T-helper 1 cell treated with Interleukin-12 subunit alpha and Interleukin-12 subunit beta and Interleukin-4 antibody, amounts not matched to agents 30 μg/mL and 1 μg/mL, for 36 hours (primary cell): ENCODE measurements around the gene CA10.

Experiments used
- H3K27ac Mint-ChIP-seq: one replicate; pipeline ENCODE4 v1.8.0; 2021; ENCODE audit warnings: mild to moderate bottlenecking, mixed read lengths
- H3K27me3 Mint-ChIP-seq: one replicate; pipeline ENCODE4 v1.8.0; 2021; ENCODE audit warnings: low read depth, mixed read lengths
- H3K36me3 Mint-ChIP-seq: one replicate; pipeline ENCODE4 v1.8.0; 2021; ENCODE audit warnings: low read depth, mixed read lengths
- H3K4me1 Mint-ChIP-seq: one replicate; pipeline ENCODE4 v1.8.0; 2021; ENCODE audit warnings: low read depth, mixed read lengths
- H3K4me3 Mint-ChIP-seq: one replicate; pipeline ENCODE4 v1.8.0; 2021; ENCODE audit warnings: mild to moderate bottlenecking, moderate library complexity, mixed read lengths
- H3K9me3 Mint-ChIP-seq: one replicate; pipeline ENCODE4 v1.8.0; 2021; ENCODE audit warnings: mixed read lengths

Gene CA10

DNA sequence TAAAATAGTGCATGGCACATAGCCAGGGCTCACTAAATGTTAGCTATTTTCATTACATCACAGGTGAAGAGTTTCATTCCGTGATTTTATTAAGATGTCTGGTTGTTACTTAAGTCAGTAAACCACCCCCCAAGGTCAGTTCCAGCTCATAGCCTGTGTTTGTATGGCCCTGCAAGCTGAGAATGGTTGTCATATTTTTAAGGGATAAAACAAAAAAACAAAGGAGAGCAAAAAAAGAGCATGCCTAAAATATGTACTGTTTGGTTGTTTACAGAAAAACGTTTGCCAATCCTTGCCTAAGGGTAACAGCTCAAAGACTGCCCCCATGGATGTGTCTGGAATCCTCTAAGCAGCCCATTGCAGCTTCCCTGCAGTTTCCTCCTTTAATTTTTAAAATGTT is 329.6 kb downstream of the CA10 start:
- no peaks in the 10 kb centered on the region for H3K27me3 Mint-ChIP-seq
- H3K36me3 Mint-ChIP-seq: no peaks in the 10 kb centered on the region
- no peak overlapping the region for H3K4me3 Mint-ChIP-seq
- H3K9me3 Mint-ChIP-seq: no peaks in the 10 kb centered on the region
- no peak overlapping the region for H3K27ac Mint-ChIP-seq
- H3K4me1 Mint-ChIP-seq: no peaks in the 10 kb centered on the region

DNA sequence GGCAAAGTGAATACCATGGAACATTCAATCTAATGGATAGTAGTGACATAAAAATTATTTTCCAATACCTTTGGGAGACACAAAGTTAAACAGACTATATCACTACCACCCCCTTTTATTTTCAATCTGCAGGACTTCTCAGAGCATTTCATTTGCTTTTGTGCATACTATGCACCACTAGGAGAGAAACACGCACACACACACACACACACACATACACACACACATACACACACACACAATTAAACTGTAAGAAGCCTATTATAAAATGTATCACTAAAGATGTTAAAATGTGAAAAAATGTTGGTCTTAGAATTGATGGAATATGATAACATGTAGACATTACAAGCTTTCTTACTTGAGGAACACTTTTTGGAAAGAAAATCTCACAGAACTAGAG is 331.4 kb downstream of the CA10 start:
- H3K27me3 Mint-ChIP-seq: no peaks in the 10 kb centered on the region
- H3K4me1 Mint-ChIP-seq: no peaks in the 10 kb centered on the region
- H3K4me3 Mint-ChIP-seq: no peak overlapping the region
- H3K9me3 Mint-ChIP-seq: no peaks in the 10 kb centered on the region
- no peak overlapping the region for H3K27ac Mint-ChIP-seq
- H3K36me3 Mint-ChIP-seq: no peaks in the 10 kb centered on the region

DNA sequence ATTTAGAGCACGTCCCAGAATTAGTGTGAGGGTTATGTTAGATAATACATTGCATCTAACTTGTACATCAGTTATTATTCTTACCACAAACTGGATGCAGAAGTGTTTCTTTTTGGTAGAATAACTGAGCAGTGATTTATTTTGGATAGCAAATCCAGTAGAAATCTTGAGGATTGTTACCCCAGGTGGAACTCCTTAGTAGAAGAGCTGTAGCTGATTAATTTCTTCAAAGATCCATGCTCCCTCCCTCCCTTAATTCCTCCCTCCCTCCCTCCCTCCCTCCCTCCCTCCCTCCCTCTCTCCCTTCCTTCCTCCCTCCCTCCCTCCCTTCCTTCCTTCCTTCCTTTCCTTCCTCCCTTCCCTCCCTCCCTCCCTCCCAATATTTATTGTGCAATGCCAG is 337.7 kb downstream of the CA10 start:
- no peaks in the 10 kb centered on the region for H3K4me1 Mint-ChIP-seq

DNA sequence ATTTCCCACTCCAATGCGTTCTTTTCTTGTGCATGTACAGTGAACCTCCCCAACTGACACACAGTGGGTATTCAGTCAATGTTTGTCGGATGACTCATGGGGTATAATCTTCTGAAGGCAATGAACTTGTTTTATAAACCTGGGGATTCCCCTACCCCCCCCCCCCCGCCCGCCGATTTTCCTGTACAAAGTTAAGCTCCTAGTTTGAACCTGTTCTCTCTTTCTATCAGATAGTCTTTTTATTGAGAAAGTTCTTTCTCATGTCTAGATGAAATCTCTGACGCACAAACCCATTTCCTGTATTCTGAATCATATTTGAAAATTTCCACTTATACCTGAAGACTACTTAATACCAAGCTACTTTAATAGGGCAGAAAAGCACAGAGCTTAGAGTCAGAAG is 338.3 kb downstream of the CA10 start:
- no peaks in the 10 kb centered on the region for H3K36me3 Mint-ChIP-seq
- no peak overlapping the region for H3K27ac Mint-ChIP-seq
- no peaks in the 10 kb centered on the region for H3K4me1 Mint-ChIP-seq
- no peak overlapping the region for H3K4me3 Mint-ChIP-seq
- H3K27me3 Mint-ChIP-seq: no peaks in the 10 kb centered on the region
- H3K9me3 Mint-ChIP-seq: no peaks in the 10 kb centered on the region

More for the DNA sequence above, 337.7 kb downstream of the CA10 start:
- H3K27me3 Mint-ChIP-seq: no peaks in the 10 kb centered on the region
- H3K4me3 Mint-ChIP-seq: no peak overlapping the region
- H3K9me3 Mint-ChIP-seq: no peaks in the 10 kb centered on the region
- H3K36me3 Mint-ChIP-seq: no peaks in the 10 kb centered on the region
- H3K27ac Mint-ChIP-seq: no peak overlapping the region

DNA sequence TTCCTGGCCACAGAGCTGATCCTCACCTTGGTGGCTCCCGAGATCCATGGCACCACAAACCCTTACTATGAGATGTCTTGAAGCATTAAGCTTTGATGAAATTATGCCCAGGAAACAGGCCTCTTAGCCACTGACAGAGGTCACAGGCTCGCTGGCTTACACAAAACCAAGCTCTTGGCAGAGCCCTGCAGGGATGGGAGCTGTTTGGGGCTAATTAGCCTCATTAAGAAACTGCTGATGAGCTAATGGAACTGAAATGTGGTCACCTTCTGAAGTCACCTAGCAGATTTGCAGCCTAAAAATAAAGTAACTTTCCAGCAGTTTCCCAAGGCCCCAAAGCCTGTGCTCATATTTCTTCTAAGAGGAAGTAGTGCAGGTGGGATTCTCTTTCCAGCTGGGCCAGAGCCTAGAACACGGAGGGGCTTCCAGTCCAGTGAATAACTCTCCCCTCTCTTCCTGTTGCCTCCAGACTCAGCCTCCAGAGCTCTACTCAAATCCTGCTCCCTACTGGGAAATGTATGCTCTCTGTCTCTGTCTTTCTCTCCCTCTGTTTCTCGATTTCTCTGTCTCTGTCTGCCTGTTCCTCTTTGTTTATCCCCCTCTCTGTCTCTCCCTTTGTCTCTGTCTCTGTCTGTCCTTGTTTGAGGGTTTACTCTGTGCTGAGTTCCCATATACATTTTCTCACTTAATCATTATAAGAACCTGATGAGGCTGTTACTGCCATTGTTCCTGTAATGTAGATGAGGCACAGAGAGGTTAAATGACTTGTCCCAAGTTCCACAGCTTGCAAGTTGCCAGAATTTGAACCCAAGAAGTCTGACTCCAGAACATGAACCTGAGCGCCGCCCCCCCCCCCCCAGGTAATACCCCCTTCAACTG is 338.9 kb downstream of the CA10 start:
- Mint-ChIP-seq H3K4me1 (no peaks in the 10 kb centered on the region), H3K27me3 (no peaks in the 10 kb centered on the region), H3K36me3 (no peaks in the 10 kb centered on the region), H3K27ac (no peak overlapping the region), H3K9me3 (no peaks in the 10 kb centered on the region), H3K4me3 (no peak overlapping the region)

DNA sequence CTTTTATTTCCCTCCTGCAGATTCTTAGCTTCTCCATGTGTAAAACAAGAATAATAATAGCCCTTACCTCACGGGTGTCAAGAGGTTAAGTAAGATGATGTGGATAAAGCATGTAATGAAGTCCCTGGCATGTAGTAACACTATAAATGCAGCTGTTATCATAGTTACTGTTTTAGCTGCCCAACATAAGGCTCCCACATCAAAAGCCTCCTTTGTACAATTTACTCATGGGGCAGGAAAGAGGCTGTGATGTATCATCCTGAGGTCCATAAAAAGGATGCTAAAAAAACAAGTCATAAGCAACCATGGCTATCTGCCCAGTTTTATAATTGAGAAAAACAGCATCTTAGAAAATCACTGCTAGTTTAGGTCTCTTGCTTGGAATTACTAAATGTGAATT is 339.7 kb downstream of the CA10 start:
- H3K36me3 Mint-ChIP-seq: no peaks in the 10 kb centered on the region
- H3K9me3 Mint-ChIP-seq: no peaks in the 10 kb centered on the region
- no peaks in the 10 kb centered on the region for H3K4me1 Mint-ChIP-seq
- no peaks in the 10 kb centered on the region for H3K27me3 Mint-ChIP-seq
- no peak overlapping the region for H3K4me3 Mint-ChIP-seq
- no peak overlapping the region for H3K27ac Mint-ChIP-seq

DNA sequence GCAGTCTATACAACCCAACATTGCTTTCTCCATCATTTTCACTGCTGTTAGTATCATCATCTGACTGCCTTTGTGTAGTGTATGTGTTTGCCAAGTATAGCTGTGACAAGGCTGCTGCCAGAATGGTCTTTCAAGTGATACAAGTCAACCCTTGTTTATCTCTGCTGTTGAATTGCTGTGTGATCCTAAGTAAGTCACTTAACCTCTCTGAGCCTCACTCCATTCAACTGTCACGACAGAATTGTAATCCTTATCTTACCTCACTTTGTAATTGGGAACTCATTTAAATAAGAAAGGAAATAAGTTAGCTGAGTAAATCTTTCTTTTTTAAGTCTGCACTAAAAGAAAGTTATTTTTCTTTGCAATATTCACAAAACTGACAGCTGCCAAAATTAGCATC is 340.6 kb downstream of the CA10 start:
- Mint-ChIP-seq H3K4me3 (no peak overlapping the region), H3K36me3 (no peaks in the 10 kb centered on the region), H3K9me3 (no peaks in the 10 kb centered on the region), H3K27ac (no peak overlapping the region), H3K4me1 (no peaks in the 10 kb centered on the region), H3K27me3 (no peaks in the 10 kb centered on the region)

DNA sequence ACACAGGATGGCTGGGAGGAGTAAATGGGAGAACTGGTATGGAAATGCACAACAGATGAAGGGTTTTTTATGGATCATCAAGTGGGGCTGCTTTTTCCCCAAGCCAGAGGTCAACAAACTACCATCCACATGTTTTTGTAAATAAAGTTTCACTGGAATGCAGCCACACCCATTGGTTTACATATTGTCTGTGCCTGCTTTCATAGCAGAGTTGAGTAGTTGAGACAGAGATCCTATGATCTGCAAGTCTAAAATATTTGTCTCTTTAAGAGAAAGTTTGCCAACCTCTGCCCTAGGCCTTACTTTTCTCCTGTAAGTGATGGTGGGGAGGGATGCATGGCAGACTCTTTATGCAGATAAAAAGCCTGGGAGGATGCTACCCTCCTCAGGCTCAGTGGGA is 341.4 kb downstream of the CA10 start:
- Mint-ChIP-seq H3K4me3 (no peak overlapping the region), H3K36me3 (no peaks in the 10 kb centered on the region), H3K4me1 (no peaks in the 10 kb centered on the region), H3K27me3 (no peaks in the 10 kb centered on the region), H3K9me3 (no peaks in the 10 kb centered on the region), H3K27ac (no peak overlapping the region)

DNA sequence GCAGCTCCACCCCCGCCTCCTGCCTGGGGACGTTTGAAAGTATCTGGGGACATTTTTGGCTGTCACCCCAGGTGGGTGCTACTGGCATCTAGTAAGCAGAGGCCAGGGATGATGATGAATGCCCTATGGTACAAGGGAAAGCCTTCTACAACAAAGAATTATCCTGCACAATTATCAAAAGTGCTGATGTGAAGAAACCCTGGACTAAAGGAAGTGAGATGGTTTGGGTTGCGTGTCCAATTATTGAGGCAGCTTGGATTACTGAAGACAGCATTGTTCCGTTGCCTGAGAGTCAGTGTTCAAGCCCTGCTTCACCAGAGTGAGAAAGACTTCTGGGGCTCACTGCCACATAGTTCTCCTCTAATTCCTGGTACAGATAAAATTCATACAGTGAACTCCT is 343.4 kb downstream of the CA10 start:
- H3K4me3 Mint-ChIP-seq: no peak overlapping the region
- H3K9me3 Mint-ChIP-seq: no peaks in the 10 kb centered on the region
- H3K27me3 Mint-ChIP-seq: no peaks in the 10 kb centered on the region
- H3K27ac Mint-ChIP-seq: no peak overlapping the region
- no peaks in the 10 kb centered on the region for H3K36me3 Mint-ChIP-seq
- H3K4me1 Mint-ChIP-seq: no peaks in the 10 kb centered on the region

DNA sequence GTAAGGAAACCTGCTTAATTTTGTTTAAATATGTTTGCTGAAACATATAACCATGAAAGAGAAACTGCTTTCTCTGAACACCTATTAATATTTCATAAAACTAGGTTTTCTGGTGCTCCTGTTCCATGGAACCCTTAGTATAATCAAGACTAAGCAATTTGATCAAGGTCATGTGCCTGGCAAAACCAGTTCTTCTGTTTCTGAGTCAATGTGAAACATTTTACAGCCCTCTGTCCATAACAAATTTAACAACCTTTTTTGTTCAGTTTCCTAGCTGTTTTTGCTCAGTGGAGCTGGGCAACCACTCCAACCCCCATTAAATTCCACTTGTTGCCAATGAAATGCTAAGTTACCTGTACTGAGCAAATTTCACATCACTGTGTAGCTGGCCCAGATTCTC is 344.0 kb downstream of the CA10 start:
- Mint-ChIP-seq H3K4me3 (no peak overlapping the region), H3K9me3 (no peaks in the 10 kb centered on the region), H3K27me3 (no peaks in the 10 kb centered on the region), H3K36me3 (no peaks in the 10 kb centered on the region), H3K27ac (no peak overlapping the region), H3K4me1 (no peaks in the 10 kb centered on the region)

DNA sequence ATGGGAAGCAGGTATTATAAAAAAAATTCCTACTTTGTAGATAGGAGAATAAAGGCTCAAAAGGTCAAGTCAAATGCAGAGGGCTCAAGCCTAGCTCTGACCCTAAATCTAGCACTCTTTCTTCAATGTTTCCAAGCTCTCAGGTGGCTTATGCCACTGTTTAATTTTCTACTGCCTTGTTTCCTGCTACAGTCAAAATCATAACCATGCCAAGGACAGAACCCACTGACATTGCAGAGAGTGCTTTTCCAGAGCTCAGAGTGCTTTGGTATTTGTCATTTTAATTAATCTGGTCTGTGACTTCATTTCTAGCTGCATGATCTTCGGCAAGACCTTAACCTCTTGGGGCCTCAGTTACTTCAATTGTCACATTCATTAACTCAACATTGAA is 344.7 kb downstream of the CA10 start:
- H3K9me3 Mint-ChIP-seq: no peaks in the 10 kb centered on the region
- no peak overlapping the region for H3K4me3 Mint-ChIP-seq
- no peaks in the 10 kb centered on the region for H3K4me1 Mint-ChIP-seq
- no peaks in the 10 kb centered on the region for H3K27me3 Mint-ChIP-seq
- no peak overlapping the region for H3K27ac Mint-ChIP-seq
- no peaks in the 10 kb centered on the region for H3K36me3 Mint-ChIP-seq

DNA sequence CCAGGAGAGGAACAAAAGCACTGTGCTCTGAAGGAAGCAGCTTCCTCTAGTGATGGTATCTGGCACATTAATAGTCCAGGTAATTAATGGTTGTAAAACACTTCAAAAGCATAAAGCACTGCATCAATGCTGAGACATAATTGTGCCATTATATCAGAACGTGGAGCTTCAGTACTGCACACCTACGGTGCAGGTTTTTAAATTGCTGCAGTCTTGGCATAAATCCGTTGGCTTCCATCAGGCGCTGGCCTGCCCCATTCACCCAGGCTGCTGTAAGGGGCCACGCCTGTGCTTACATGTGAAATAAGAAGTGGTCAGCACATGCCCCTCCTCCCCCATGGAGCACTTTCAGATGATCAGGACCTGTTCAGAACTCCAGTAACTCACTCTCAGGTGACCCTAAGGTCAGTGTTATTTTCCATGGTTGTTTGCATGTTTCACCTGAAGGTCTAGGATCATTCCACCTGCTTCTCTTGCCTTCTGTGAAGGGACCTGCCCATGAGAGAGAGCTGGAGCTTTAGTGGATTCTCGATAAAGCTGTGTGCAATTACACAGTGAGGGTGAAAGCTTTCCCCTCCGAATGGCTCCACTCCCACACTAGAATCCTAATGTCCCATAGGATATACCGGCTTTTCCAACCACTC is 345.3 kb downstream of the CA10 start:
- Mint-ChIP-seq H3K9me3 (no peaks in the 10 kb centered on the region), H3K27ac (no peak overlapping the region), H3K27me3 (no peaks in the 10 kb centered on the region), H3K36me3 (no peaks in the 10 kb centered on the region), H3K4me1 (no peaks in the 10 kb centered on the region), H3K4me3 (no peak overlapping the region)

DNA sequence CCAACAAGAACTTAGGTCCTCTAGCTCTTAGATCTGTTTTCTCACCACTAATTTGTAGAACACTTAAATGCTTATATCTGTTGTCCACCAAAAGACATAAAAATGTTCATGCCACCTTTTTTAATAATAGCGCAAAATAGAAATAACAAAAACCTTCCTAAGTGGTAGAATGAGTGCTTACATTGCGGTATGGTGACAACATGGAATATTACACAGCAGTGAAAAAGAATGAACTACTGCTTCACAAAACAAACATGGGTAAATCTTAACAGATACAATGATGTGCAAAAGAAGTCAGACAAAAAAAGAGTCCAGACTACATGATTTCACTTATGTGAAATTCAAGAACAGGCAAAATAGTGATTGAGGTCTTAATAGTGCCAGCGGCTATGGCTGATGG is 351.1 kb downstream of the CA10 start:
- Mint-ChIP-seq H3K4me3 (no peak overlapping the region), H3K9me3 (no peaks in the 10 kb centered on the region), H3K4me1 (no peaks in the 10 kb centered on the region), H3K27ac (no peak overlapping the region), H3K36me3 (no peaks in the 10 kb centered on the region), H3K27me3 (peaks cover 6% of the 10 kb centered on the region)

DNA sequence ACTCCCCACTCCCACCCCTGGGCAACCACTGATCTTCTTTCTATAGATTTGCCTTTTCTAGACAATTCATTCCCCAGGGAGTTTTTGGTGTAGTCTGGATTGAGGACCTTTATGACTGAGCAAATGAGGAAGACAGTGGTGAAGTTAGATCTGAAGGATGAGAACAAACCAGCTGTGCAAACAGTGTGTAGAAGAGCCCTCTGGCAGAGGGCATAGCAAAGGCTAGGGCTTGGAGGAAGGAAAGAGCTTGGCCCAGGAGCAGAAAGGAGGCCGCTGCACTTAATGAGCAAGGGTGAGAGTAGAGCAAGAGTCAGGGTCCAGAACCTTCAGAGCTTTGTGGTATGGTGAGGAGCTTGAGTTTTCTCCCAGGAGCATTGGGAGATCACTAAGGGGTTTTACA is 352.7 kb downstream of the CA10 start:
- Mint-ChIP-seq H3K27me3 (peaks cover 6% of the 10 kb centered on the region), H3K4me1 (no peaks in the 10 kb centered on the region), H3K4me3 (no peak overlapping the region)

DNA sequence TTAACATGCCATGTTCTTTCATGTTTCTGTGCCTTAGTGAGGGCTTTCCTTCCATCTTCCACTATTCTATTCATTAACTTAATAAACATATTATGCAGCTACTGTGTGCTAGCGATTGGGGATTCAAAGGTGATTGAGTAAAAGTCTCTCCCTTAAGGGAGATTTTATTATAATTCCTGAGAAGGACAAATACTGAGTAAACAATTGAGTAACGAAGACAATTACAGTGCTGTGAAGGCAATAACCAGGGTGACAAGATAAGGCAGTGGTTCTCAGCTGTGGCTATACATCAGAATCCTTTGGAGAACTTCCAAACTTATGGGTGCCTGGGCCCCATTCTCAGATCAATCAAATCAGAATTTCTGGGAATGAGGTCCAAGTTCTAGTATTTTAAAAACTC is 353.3 kb downstream of the CA10 start:
- Mint-ChIP-seq H3K27me3 (peaks cover 6% of the 10 kb centered on the region), H3K9me3 (no peaks in the 10 kb centered on the region), H3K4me1 (no peaks in the 10 kb centered on the region), H3K36me3 (no peaks in the 10 kb centered on the region), H3K27ac (no peak overlapping the region), H3K4me3 (no peak overlapping the region)

More for the DNA sequence above, 352.7 kb downstream of the CA10 start:
- Mint-ChIP-seq H3K36me3 (no peaks in the 10 kb centered on the region), H3K9me3 (no peaks in the 10 kb centered on the region), H3K27ac (no peak overlapping the region)
